ENCODE data around the gene OPTN. TPM values are rescaled to one million over a fixed set of nuclear protein-coding genes. Genes with fewer than 3 reads are reported as not detected.

The OPTN gene
- polyA plus RNA-seq, 1 of the 3 experiments (the other 2 are of a cell fraction) = 21.6 TPM

DNA sequence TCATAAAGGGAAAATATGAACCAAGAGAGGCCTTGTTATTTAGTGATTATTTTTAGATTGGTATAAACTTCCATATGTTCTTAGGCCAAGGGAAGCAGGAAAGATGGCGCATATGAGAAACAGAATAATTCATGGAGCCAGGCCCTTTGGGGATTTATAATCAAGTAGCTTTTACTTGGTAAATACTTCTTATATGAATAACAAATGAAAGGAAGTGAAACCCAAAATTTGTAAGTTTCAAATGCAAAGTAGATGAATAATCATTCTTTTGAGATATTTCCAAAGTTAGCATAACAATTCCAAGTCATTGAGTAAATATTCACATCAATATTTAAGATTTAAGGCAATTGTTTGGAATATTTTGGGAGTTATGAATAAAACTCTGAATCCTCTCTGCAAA is 13.9 kb upstream of the OPTN start:
- Histone ChIP-seq H3K4me1 (ENCODE audit: control insufficient read depth in 1 of 2, insufficient read depth in 2 of 2, low read depth in 1 of 2, low read length in 1 of 2) (no peaks in the 10 kb centered on the region; a peak in 1 of 4 replicates), H3K79me2 (ENCODE audit: insufficient read depth) (no peaks in the 10 kb centered on the region), H3F3A (replicated peaks; ENCODE audit: insufficient read depth) (peaks cover 20% of the 10 kb centered on the region), H3K9me3 (peaks cover 19% of the 10 kb centered on the region), H3K9ac (no peak overlapping the region), H3K9me2 (no peaks in the 10 kb centered on the region), H3K27ac (ENCODE audit: low read depth in 2 of 2, low read length in 1 of 2) (no peak overlapping the region), H3K4me3 (ENCODE audit: low read depth in 2 of 2, low read length in 1 of 2) (no peak overlapping the region), H3K27me3 (ENCODE audit: insufficient read depth) (no peaks in the 10 kb centered on the region), H3K4me2 (no peak overlapping the region), H2AFZ (ENCODE audit: low read depth) (no peak overlapping the region), H3K36me3 (replicated peaks in 1 of 2; ENCODE audit: control insufficient read depth in 1 of 2, insufficient read depth in 2 of 2, low read length in 1 of 2) (no peaks in the 10 kb centered on the region), H4K20me1 (ENCODE audit: insufficient read depth) (no peaks in the 10 kb centered on the region)
- no peak for DNase-seq
- ChIA-PET CTCF (interaction anchor here (1.2 to 1.4 kb wide), 2 partner anchors 13 to 379 kb away, joined by 4 read pairs; no protein-coding TSS in a partner anchor), POLR2A (no interaction called here)
- no peak for TF ChIP-seq MEF2A (IDR thresholded peaks at IDR 0.05; ENCODE audit: borderline replicate concordance, low read depth)
- no peak for TF ChIP-seq SIN3A (IDR thresholded peaks at IDR 0.05; ENCODE audit: borderline replicate concordance, low read depth, low read length)
- 89% methylated on average over 1 of the region's 1 CpG for WGBS (ENCODE audit: low lambda C conversion rate)

DNA sequence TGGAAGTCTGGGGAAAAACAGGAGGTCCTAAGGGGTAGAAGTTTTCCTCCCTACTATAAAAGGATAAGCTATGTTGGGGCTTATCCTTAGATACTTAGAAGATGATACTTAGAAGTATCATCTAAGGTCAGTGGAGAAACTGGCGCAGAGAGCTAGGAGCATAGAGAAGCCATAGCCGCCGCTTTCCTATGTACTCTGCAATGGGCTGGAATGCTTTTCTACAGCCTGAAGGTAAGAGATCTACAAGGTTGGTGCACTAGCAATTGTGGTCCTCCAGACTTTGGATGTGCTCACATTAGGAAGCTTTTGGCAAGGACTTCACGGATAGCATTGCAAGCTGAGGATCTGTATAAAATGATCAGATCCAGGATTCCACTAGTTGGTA is 12.4 kb upstream of the OPTN start:
- H3K79me2 ChIP-seq (ENCODE audit: insufficient read depth) = no peaks in the 10 kb centered on the region
- no peak overlapping the region for H3K9ac ChIP-seq
- no peak overlapping the region for H3K4me3 ChIP-seq (ENCODE audit: low read depth in 2 of 2, low read length in 1 of 2)
- peak overlapping the region in 1 of 2 experiments; percentile 56; a peak in 1 of 4 replicates for H3K27ac ChIP-seq (ENCODE audit: low read depth in 2 of 2, low read length in 1 of 2)
- H3K27me3 ChIP-seq (ENCODE audit: insufficient read depth) = no peaks in the 10 kb centered on the region
- DNase-seq = no peak
- WGBS (ENCODE audit: low lambda C conversion rate) = 100% methylated on average over 4 of the region's 4 CpGs
- no peak for TF ChIP-seq TCF12 (IDR thresholded peaks at IDR 0.05)
- no peak for TF ChIP-seq TEAD4 (IDR thresholded peaks at IDR 0.05; ENCODE audit: borderline replicate concordance, insufficient read depth)
- no peak for TF ChIP-seq NRF1 (IDR thresholded peaks at IDR 0.05; ENCODE audit: low read depth, low read length)
- no peak for TF ChIP-seq MEF2A (IDR thresholded peaks at IDR 0.05; ENCODE audit: borderline replicate concordance, low read depth)
- no peak for TF ChIP-seq POLR2AphosphoS5 (IDR thresholded peaks at IDR 0.05; ENCODE audit: low read depth, low read length)
- no peak for TF ChIP-seq EP300 (IDR thresholded peaks at IDR 0.05; ENCODE audit: borderline replicate concordance in 1 of 2, low read depth in 1 of 2, low read length in 1 of 2)
- TF ChIP-seq, protein P1, sequence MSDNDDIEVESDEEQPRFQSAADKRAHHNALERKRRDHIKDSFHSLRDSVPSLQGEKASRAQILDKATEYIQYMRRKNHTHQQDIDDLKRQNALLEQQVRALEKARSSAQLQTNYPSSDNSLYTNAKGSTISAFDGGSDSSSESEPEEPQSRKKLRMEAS (IDR thresholded peaks at IDR 0.05; ENCODE audit: low read depth) = no peak
- TF ChIP-seq, protein P2, sequence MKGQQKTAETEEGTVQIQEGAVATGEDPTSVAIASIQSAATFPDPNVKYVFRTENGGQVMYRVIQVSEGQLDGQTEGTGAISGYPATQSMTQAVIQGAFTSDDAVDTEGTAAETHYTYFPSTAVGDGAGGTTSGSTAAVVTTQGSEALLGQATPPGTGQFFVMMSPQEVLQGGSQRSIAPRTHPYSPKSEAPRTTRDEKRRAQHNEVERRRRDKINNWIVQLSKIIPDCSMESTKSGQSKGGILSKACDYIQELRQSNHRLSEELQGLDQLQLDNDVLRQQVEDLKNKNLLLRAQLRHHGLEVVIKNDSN (IDR thresholded peaks at IDR 0.05; ENCODE audit: borderline replicate concordance, low read depth) = no peak
- no peak for TF ChIP-seq GATA2 (CRISPR knock-in tag; IDR thresholded peaks at IDR 0.05)
- TF ChIP-seq, protein P3, sequence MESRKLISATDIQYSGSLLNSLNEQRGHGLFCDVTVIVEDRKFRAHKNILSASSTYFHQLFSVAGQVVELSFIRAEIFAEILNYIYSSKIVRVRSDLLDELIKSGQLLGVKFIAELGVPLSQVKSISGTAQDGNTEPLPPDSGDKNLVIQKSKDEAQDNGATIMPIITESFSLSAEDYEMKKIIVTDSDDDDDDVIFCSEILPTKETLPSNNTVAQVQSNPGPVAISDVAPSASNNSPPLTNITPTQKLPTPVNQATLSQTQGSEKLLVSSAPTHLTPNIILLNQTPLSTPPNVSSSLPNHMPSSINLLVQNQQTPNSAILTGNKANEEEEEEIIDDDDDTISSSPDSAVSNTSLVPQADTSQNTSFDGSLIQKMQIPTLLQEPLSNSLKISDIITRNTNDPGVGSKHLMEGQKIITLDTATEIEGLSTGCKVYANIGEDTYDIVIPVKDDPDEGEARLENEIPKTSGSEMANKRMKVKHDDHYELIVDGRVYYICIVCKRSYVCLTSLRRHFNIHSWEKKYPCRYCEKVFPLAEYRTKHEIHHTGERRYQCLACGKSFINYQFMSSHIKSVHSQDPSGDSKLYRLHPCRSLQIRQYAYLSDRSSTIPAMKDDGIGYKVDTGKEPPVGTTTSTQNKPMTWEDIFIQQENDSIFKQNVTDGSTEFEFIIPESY (IDR thresholded peaks at IDR 0.05; ENCODE audit: borderline replicate concordance, low read depth) = no peak
- TF ChIP-seq RFX5 (IDR thresholded peaks at IDR 0.05; ENCODE audit: low read length) = no peak
- no peak for TF ChIP-seq TAF1 (IDR thresholded peaks at IDR 0.05; ENCODE audit: borderline replicate concordance, low read depth, low read length)
- no peak for TF ChIP-seq RAD21 (IDR thresholded peaks at IDR 0.05; ENCODE audit: low read length)
- TF ChIP-seq SIN3A (IDR thresholded peaks at IDR 0.05; ENCODE audit: borderline replicate concordance, low read depth, low read length) = no peak
- H3K9me3 ChIP-seq = peaks cover 19% of the 10 kb centered on the region
- H4K20me1 ChIP-seq (ENCODE audit: insufficient read depth) = no peaks in the 10 kb centered on the region
- H3K36me3 ChIP-seq (replicated peaks in 1 of 2; ENCODE audit: control insufficient read depth in 1 of 2, insufficient read depth in 2 of 2, low read length in 1 of 2) = no peaks in the 10 kb centered on the region
- ChIA-PET POLR2A (no interaction called here), CTCF (interaction anchor here (1.4 to 1.9 kb wide), 4 partner anchors 12 to 381 kb away, joined by 4 to 7 read pairs (median 5); partner anchors contain the start of gene OPTN)
- H2AFZ ChIP-seq (ENCODE audit: low read depth) = no peak overlapping the region
- peak overlapping the region; percentile 62; the same call in 1 of the 2 replicates for H3K4me2 ChIP-seq
- no peaks in the 10 kb centered on the region; a peak in 1 of 4 replicates for H3K4me1 ChIP-seq (ENCODE audit: control insufficient read depth in 1 of 2, insufficient read depth in 2 of 2, low read depth in 1 of 2, low read length in 1 of 2)
- H3F3A ChIP-seq (replicated peaks; ENCODE audit: insufficient read depth) = peaks cover 20% of the 10 kb centered on the region
- H3K9me2 ChIP-seq = no peaks in the 10 kb centered on the region

Data from SK-N-SH (cell line).